ENCODE data around the gene CRCP.

GRCh38 chr7:66142996-66143395, 28.3 kb downstream of the CRCP start:
- TF ChIP-seq CTCF (IDR thresholded peaks at IDR 0.05): peak in 2 of 6 experiments; percentile 23 to 42
- no peak for TF ChIP-seq POLR2A (IDR thresholded peaks at IDR 0.05)
